Measurements from ENCODE around the gene USH2A. TPM values are rescaled to one million over a fixed set of nuclear protein-coding genes. Genes with fewer than 3 reads are reported as not detected.

USH2A gene
- total RNA-seq, 1 experiment from 2014 or later = not detected

DNA sequence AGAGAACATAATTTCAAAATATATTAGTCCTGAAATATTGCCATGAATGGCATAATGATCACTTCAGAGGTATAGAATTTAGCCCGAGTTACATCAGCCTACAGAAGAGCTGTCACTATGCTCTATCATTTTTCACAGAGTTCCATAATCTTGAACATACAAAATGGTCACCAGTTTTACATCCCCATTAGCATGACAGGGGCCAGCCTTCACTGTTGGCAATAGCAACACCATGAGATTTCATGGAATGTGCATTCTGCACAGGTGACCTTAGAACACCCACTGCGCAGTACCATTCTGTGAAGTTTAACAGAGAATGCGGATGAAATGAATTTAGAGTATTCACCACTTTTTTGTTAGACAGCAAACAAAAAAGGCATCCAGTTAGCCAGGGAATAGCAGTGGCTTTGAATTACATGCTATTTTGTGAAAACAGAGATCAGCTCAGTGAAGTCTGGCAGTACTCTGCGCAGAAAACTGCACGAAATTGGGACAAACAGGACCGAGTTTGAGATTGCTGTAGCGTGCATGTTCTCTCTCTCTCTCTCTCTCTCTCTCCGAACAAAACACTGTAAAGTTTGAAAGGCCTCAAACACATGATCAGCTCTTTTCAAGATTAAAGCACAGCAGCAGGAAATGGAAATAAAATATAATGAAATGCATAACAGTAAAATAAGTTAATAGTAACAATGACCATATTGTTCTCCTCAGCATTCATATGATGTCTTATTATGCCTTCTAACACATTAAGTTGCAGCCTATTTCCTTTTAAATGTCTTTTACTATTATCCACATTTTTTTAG lies 349.3 kb downstream of the USH2A start:
- DNase-seq (ENCODE audit: low spot score) = no peak
- no TSS peak for BruUV-seq (replicated peaks)
- TF ChIP-seq CTCF (conservative IDR thresholded peaks at IDR 0.05; ENCODE audit: low read depth, low read length) (no peak), EZH2 (IDR thresholded peaks at IDR 0.05; ENCODE audit: borderline replicate concordance, low read depth, low read length, poor library complexity, severe bottlenecking) (no peak)
- Histone ChIP-seq H3K4me1 (ENCODE audit: insufficient read depth, low read length, poor library complexity, severe bottlenecking) (no peaks in the 10 kb centered on the region), H3K27ac (ENCODE audit: low read depth, low read length, poor library complexity, severe bottlenecking) (no peak overlapping the region), H3K36me3 (ENCODE audit: insufficient read depth, low read length, poor library complexity, severe bottlenecking) (no peaks in the 10 kb centered on the region), H3K27me3 (replicated peaks; ENCODE audit: insufficient read depth, low read depth, low read length, poor library complexity) (no peaks in the 10 kb centered on the region), H3K9me3 (ENCODE audit: low read depth, low read length, poor library complexity, severe bottlenecking) (no peaks in the 10 kb centered on the region), H3K4me3 (ENCODE audit: low read depth, low read length, poor library complexity, severe bottlenecking) (no peak overlapping the region)
- intact Hi-C loops (cut with micrococcal nuclease; ENCODE audit: unreplicated experiment) = no loop called here
- ChIA-PET CTCF (interaction anchor here (0.6 kb wide), 1 partner anchor 35 kb away, joined by 3 read pairs; no protein-coding TSS in a partner anchor), POLR2A (ENCODE audit: low non-redundant PET) (no interaction called here)

GRCh38 chr1:216071262-216071661 lies 352.0 kb downstream of the USH2A start:
- Histone ChIP-seq H3K27ac (ENCODE audit: low read depth, low read length, poor library complexity, severe bottlenecking) (no peak overlapping the region), H3K4me3 (ENCODE audit: low read depth, low read length, poor library complexity, severe bottlenecking) (no peak overlapping the region), H3K4me1 (ENCODE audit: insufficient read depth, low read length, poor library complexity, severe bottlenecking) (no peaks in the 10 kb centered on the region), H3K9me3 (ENCODE audit: low read depth, low read length, poor library complexity, severe bottlenecking) (no peaks in the 10 kb centered on the region), H3K27me3 (replicated peaks; ENCODE audit: insufficient read depth, low read depth, low read length, poor library complexity) (no peaks in the 10 kb centered on the region), H3K36me3 (ENCODE audit: insufficient read depth, low read length, poor library complexity, severe bottlenecking) (no peaks in the 10 kb centered on the region)
- intact Hi-C loops (cut with micrococcal nuclease; ENCODE audit: unreplicated experiment) = no loop called here
- DNase-seq (ENCODE audit: low spot score) = no peak
- ChIA-PET POLR2A (ENCODE audit: low non-redundant PET) (no interaction called here), CTCF (no interaction called here)
- no TSS peak for BruUV-seq (replicated peaks)
- TF ChIP-seq CTCF (conservative IDR thresholded peaks at IDR 0.05; ENCODE audit: low read depth, low read length) (no peak), EZH2 (IDR thresholded peaks at IDR 0.05; ENCODE audit: borderline replicate concordance, low read depth, low read length, poor library complexity, severe bottlenecking) (no peak)

GRCh38 chr1:216064643-216065042 lies 358.6 kb downstream of the USH2A start:
- ChIA-PET POLR2A (ENCODE audit: low non-redundant PET) (no interaction called here), CTCF (no interaction called here)
- no peak for DNase-seq (ENCODE audit: low spot score)
- no peaks in the 10 kb centered on the region for H3K36me3 ChIP-seq (ENCODE audit: insufficient read depth, low read length, poor library complexity, severe bottlenecking)
- H3K27ac ChIP-seq (ENCODE audit: low read depth, low read length, poor library complexity, severe bottlenecking) = no peak overlapping the region
- no peaks in the 10 kb centered on the region for H3K9me3 ChIP-seq (ENCODE audit: low read depth, low read length, poor library complexity, severe bottlenecking)
- no TSS peak for BruUV-seq (replicated peaks)
- intact Hi-C loops (cut with micrococcal nuclease; ENCODE audit: unreplicated experiment) = no loop called here
- no peak for TF ChIP-seq EZH2 (IDR thresholded peaks at IDR 0.05; ENCODE audit: borderline replicate concordance, low read depth, low read length, poor library complexity, severe bottlenecking)
- TF ChIP-seq CTCF (conservative IDR thresholded peaks at IDR 0.05; ENCODE audit: low read depth, low read length) = no peak
- H3K27me3 ChIP-seq (replicated peaks; ENCODE audit: insufficient read depth, low read depth, low read length, poor library complexity) = no peaks in the 10 kb centered on the region
- H3K4me3 ChIP-seq (ENCODE audit: low read depth, low read length, poor library complexity, severe bottlenecking) = no peak overlapping the region
- H3K4me1 ChIP-seq (ENCODE audit: insufficient read depth, low read length, poor library complexity, severe bottlenecking) = no peaks in the 10 kb centered on the region

Measured in A673 (cell line).